Medulla oblongata (tissue), 1 donor: ENCODE measurements around the gene GBP3.
"Not testable (repeated sequence)": the region's sequence is repeated elsewhere in the genome, so short reads cannot be mapped to it uniquely, and the experiment has no call there.

Experiments used
- DNase-seq: peaks from one replicate; pipeline ENCODE4 v3.0.0-alpha.2; 2015; ENCODE audit errors: extremely low spot score

The GBP3 gene, protein sequence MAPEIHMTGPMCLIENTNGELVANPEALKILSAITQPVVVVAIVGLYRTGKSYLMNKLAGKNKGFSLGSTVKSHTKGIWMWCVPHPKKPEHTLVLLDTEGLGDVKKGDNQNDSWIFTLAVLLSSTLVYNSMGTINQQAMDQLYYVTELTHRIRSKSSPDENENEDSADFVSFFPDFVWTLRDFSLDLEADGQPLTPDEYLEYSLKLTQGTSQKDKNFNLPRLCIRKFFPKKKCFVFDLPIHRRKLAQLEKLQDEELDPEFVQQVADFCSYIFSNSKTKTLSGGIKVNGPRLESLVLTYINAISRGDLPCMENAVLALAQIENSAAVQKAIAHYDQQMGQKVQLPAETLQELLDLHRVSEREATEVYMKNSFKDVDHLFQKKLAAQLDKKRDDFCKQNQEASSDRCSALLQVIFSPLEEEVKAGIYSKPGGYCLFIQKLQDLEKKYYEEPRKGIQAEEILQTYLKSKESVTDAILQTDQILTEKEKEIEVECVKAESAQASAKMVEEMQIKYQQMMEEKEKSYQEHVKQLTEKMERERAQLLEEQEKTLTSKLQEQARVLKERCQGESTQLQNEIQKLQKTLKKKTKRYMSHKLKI

DNA sequence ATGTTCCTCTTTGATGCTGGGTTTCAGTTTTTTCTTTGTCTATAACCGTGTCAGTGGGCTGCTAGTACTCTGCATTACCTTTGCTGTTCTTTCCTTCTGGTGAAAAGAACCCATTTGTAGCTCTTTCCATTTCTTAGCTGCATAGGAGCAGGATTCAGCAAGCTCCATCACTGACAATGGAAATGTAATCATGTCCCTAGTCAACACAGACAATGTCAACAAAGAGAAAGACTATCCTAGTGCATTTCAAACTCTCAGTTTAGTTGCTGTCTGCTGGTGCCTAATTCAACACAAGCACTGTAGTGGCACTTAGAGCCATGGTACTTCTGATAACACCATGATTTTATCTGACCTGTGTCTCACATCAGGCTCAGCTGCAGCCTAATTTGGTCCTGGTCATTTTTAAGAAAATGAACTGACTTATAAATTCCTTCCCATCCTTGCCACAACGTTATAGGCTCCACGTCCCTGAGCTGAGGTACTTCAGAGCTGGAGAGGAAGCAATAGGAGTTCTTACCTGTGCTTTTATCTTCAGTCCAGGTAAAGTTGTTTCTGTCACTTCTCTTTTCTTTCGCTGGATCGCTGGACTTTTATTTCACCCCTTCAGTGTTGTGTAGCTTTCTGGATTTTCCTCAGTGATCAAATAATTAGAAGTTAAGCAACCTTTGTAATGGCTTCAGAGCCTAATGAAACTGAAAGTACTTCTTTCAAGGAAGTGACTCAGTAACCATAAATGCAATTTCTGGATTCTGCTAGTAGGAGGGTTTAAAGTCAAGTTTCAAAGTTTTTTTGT, at the start of gene GBP3:
TSS of gene GBP3 (minus strand) at position 700 of the 793 bp plus-strand sequence. CDS start 2,145 bp downstream, outside the sequence.
- DNase-seq = peak; percentile 47

DNA sequence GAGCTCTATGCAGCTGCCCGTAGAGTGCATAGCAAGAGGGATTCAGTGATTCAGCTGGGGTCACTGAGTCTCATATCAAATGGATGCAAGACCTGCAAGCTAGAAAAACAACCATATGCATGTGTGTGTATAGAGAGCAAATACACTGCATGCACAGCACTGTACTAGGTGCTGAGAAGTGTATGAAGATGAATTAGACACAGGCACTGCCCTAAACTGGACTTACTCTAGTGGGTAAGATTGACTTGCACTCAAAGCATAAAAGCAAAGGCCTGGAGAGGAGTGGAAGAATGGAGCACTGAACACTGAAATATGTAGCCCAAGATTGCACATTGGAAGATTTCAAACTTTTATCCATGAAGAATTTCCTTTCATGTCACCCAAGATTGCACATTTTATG, 47.8 kb upstream of the GBP3 start:
- peak; percentile 26 for DNase-seq

DNA sequence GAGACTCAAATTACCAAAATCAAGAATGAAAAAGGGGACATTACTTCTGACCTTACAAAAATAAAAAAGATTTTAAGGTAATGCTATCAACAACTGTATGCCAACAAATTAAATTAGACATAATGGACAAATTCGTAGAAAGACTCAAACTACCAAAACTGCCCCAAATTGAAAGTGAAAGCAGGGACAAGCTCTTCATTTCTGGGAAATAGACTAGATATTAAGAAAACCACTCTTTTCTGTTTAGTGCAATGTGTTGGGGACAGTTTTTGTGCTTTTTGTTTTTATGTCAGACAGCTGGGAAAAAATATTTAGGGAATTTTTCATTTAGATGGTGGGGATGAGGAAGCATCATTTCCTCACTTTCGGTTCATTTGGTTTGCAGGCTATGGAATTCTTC, 47.3 kb upstream of the GBP3 start:
- DNase-seq = peak; percentile 51

DNA sequence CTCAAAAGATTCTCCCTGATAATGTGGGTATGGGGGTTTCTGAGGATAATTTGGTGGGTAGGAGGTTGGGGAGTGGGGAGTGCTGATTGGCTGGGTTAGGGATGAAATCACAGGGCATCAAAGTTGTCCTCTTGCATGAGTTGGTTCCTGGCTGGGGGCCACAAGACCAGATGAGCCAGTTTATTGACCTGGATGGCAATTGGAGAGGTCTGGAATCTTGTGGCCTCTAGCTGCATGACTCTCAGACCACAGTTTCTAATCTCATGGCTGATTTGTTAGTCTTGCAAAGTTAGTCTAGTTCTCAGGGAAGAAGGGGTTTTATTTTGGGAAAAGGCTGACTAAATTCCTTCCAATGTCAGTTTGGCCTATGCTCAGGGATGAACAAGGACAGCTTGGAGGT, 45.6 kb upstream of the GBP3 start:
- DNase-seq = no peak

DNA sequence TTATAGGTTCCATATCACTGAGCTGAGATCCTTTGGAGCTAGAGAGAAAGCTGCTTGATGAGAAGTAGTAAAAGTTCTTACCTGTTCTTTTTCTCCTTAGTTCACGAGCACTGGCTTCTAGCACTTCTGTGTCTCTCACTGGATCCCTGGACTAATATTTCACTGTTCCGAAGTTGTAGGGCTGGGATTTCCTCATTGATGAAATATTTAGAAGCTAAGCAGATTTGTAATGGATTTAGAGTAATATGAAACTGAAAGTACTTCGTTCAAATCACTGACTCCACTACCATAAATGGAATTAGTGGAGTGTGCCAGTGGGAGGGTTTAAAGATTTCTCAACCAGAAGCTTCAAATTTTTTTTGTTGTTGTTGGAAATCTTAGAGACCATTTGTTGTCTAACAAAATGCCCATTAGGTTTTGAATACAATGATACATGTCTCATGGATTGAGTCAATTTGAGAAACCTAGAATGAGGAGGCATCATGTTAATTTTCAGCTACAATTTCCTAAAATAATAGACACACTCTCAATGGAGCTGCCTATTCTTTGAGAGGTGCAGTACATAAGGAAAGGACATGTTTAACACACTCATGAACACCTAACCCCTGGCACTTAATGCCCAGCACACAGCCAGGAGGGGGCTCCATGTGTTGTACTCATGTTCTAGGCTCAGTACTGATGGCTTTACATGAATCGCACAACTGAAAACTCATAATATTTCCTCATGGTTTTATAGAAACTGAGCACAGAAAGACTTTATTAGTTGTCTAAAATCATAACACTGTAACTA, 42.6 kb upstream of the GBP3 start, which contains the start of gene GBP1:
TSS of gene GBP1 (minus strand) at position 130 of the 790 bp plus-strand sequence. CDS start 1,974 bp downstream, outside the sequence.
- DNase-seq = peak; percentile 81

DNA sequence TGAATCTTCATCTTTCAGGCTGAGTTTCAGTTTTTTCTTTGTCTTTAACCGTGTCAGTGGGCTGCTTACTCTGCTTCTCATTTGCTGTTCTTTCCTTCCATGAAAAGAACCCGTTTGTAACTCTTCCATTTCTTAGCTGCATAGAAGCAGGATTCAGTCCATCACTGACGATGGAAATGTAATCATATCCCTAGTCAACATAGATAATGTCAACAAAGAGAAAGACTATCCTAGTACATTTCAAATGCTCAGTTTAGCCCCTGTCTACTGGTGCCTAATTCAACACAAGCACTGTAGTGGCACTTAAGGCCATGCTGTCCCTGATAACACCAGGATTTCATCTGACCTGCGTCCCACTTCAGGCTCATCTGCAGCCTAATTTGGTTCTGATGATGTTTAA, 42.0 kb upstream of the GBP3 start:
- peak; percentile 54 for DNase-seq

DNA sequence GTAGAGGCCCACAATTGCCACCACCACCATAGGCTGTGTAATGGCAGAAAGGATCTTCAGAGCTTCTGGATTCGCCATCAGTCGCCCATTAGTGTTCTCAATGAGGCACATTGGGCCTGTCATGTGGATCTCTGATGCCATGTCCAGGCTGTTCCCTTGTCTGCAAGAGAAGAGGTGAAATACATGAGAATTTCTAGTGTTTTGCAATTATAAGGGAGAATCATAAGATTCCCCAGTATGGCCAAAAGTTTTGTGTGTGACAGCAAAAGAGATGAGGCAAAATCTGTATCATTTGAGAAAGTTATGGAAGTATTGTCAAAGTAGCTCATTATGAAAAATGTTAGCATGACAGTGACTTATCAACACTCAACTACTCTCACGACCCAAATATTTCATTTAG, 40.4 kb upstream of the GBP3 start:
- DNase-seq = no peak

DNA sequence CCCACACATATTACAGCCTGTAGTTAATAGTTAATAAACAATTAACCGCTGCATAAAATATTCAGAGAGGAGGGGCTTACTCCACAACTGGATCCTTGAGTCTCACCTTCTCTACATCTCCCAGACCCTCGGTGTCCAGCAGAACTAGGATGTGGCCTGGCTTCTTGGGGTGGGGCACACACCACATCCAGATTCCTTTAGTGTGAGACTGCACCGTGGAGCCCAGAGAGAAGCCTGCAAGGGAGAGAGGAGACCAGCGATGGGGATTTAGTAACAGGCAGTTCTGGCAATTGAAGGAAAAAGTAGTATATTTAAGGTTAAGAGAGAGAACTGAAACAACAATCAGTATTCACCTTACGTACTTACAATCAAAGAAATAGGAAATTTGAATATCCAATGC, 37.4 kb upstream of the GBP3 start:
- DNase-seq = no peak

DNA sequence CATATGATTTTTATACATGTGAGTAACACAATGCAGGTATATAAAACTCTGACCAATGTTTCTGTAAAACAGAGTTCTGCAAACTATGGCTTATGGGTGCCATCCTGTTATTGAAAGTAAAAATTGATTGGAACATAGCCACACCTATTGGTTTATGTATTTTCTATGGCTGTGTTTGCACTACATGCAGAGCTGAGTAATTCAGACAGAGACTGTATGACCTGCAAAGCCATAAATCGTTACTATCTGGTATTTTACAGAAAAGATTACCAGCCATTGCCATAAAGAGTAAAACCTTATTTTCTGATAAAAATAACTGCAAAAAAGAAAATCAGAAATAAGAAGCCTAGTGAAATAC, 29.3 kb upstream of the GBP3 start:
- DNase-seq = no peak

DNA sequence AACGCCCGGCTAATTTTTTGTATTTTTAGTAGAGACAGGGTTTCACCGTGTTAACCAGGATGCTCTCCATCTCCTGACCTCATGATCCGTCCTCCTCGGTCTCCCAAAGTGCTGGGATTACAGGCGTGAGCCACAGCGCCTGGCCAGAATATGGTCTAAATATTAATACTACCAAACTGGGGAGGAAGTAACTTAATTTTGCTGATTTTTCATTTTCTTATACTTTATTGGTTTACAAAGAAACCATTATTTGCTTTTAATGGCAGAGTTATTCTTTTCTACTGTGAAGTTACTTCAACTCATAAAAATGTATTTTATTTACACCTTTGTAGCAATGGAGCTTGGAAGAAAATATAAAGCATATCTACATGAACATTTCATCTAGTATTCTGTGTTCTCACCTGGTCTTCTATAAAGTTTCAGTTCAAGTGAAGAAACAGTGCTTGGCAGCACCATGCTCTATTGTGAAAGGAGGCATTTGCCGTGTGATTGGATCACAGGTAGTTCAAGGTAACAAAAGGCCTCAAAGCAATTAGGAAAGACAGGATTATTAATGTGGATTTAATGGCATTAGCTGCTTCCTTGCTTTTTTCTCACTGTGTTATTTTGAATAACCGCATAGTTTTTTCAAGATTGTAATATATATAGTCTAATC, 28.8 kb upstream of the GBP3 start:
- no peak for DNase-seq

DNA sequence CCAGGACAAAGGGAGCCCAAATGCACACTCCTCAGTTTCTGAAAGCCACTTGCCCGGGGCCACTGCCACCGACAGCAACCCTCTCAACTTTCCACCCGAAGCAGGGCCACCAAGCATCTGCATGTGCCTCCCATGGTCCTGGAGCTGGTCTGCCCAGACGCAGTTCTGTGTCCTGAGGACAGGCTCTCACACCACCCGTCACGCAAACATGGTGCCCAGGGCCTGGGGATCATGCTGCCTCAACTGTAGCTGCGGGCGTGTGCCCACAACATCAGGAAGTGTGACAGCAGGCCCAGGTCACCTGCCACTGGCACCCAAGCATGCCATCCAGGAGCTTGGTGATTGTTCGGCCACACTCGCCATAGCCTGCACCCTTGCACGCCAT, 28.0 kb upstream of the GBP3 start:
- no peak for DNase-seq

DNA sequence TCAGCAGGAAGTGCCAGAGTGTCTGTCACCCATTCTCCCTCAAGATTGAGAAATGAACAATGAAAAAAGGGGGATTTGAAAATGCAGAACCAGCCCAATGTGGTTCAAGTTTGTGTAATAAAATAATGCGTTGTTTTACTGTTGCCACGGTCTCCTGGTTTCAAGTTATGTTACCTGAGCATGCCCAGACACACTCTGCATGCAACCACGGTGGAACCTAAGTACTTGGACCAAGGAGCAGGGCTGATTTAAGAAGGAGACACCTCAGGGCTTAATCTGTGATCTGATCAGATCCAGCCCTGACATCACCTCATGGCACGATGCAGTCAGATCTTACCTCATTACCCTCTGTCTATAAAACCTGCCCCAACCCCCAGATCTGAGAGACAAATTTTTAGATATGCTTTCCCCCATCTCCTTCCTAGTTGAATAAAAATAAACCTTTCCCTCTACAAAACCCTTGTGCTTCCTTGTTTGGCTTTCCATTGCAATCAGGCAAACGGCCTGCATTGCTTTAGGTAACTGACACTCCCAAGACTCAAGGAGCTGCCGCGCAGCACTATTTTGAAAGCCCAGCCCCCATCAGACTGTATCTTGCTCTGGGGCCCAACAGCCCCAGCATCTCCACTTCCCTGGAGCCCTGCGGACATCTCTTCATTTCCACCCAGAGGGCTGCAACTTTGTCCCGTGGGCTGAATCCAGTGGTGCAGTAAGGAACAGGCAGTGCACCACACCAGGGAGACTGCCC, 27.4 kb upstream of the GBP3 start:
- not testable (repeated sequence) for DNase-seq

DNA sequence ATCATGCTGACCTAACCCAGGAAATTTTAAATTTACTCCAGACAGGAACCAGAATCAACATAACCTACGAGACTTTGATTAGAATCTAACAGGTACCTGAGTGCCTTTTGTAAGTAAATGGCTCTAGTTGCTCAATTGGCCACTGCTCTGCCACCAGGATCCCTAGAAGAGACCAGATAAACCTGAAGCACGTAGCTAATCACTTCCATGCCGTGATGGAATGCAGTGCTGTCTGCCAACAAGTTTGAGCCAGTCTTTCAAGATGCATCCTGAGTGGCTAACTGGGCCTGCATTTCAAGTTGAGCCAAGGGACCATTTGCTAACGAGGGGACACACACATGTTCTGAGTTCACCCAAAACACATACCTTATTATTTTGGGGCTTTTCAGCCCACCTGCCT, 26.5 kb upstream of the GBP3 start:
- not testable (repeated sequence) for DNase-seq

DNA sequence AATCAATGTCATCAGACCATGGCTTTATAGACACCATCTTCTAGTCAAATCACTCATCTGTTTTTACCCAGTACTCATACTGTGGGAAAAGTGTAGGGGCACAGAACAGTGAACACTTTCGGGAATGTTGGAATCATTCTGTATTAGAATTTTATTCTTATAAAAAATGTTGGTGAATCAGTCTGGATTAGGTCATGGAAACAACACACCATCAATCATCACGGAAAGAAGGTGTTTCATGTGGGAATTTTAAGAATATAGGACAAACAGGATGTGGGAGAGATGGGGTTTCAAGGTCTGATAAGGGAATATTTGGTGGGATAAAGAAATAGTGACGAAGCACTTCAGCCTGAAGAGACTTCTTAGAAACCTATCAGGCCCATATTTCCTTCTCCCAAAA, 25.1 kb upstream of the GBP3 start:
- no peak for DNase-seq

DNA sequence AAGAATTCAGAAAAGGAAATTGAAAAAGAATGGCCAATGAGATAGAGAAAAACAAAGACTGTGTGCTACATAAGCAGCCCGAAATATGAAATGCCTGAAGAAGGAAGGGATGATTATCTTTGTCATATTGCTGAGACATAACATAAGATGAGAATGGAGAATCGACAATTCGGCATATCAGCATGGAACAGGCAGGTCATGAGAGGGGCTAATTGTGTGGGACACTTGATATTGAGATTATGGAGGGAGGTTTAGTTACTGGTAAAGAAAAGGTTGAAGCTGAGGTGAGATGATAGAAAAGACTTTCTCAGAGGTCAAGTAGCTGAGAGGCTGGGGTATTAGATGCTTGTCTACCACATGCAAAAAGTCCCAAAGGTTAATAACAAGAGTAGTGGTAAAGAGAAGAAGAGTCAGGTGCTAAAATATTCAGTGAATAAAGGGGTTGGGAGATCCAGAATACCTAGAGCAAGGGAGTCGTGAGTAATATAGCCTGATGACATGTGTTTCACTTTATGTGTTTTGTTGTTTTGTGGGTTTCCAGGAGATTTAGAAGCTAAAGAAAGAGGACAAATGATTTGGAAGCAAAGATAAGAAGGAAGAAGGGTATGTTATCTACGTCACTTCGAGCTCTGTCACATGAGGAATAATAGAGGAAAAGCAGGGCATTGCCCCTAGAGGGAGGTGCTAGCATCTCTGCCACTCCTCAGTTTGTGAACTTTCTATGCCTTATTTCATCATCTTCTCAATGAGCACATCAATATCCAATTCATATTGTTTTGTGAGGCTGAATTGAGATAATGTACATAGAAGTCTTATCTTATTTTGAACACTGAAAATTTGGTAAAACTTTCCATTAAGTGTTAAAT, 23.9 kb upstream of the GBP3 start:
- DNase-seq = not testable (repeated sequence)

DNA sequence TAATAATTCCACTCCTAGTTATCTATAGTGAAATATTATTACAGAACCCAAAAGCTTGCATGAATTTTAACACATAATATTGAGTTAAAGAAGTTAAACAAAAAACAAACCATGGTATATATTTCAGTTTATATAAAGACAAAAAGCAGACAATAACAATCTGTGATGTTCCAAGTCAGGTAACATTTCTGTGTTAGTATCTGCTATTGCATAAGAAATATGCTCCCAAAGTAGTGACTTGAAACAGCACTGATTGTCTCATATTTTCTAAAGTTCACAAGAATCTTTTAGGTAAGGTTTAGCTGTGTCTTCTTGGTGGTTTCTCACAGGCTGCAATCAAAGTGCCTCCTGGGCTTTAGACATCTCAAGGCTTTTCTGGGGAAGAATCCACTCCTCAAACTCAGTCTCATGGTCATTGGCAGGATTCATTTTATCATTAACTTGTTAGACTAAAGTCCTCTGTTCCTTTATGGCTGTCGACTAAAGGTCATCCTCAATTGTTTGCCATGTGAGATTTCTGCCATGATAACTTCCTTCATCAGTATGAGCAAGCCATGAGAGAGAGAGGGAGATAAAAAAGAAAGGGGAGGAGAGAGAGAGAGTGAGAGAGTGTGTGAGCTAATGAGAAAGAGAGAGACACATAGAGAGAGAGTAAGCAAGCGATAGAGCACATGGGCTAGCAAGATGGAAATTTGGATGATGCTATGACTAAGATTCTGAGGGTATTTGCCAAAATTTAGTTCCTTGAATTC, 22.5 kb upstream of the GBP3 start:
- no peak for DNase-seq

DNA sequence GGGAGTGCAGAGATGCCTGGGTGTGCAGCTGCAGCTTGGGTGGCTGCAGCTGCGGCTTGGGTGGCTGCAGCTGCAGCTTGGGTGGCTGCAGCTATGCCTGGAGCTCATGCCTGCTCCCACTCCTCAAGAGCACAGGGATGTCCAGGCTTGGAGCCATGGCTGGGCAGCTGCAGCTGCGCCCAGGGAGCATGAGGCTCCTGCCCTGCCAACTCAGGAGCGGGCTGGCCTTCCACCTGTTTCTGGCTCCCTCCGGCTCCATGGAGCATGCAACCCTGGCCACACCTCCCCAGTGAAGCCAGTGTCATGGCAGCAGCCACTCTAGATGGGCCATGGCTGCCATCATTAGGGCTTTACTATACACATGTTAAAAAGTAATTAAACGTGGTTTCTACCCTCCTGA, 21.3 kb upstream of the GBP3 start:
- no peak for DNase-seq

DNA sequence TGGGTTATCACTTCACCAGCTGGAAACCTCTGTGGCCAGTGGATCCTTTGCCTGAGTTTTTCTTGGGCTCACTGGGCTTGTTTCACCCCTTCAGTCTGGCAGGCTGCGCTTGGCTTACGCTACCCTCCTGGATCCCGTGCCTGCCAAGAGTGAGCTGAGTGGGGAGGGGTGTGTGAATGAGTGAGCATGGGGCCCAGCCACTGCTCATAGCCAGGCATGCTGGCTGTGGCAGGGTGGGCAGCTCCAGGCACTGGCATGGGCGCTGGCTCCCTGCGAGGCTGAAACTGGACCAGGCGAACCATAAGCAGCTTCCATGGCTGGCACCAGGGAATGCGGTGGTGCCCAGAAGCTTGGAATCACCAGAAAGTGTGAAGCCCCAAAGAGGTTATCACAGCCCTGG, 19.8 kb upstream of the GBP3 start:
- DNase-seq = no peak

DNA sequence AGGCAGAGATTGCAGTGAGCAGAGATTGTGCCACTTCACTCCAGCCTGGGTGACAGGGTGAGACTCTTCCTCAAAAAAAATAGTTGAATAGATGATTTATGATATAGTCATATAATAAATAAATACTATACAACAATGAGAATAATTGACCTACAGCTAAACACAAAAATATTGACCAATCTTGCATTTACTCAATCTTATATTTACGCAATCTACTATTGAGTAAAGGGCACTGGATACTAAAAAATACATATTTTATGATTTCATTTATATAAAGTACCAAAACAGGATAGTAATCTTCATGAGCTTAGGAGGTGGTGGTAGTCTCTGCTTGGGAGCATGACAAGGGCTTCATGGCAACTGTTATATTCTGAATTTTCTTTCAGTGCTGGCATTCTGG, 19.1 kb upstream of the GBP3 start:
- no peak for DNase-seq
